Fibroblast of the aortic adventitia (primary cell): ENCODE results near the gene COL8A1. TPM values are rescaled to one million over a fixed set of nuclear protein-coding genes. Genes with fewer than 3 reads are reported as not detected.

Source experiments
- DNase-seq: peaks from one replicate; pipeline ENCODE4 v3.0.0-alpha.2; 2010; ENCODE audit warnings: low read depth
- H3K4me3 ChIP-seq: 2 replicates; pipeline ENCODE4 v1.5.1; 2011; ENCODE audit warnings: low read depth, mild to moderate bottlenecking, control low read depth, low read length, moderate library complexity
- CTCF ChIP-seq: IDR thresholded peaks from 2 replicates; pipeline ENCODE4 v1.5.1; 2011; ENCODE audit warnings: mild to moderate bottlenecking, low read length, control low read depth, inconsistent platforms; ENCODE audit not compliant: insufficient read depth
- total RNA-seq: library from RNA; depleted of rRNA; stranded (reverse); fragments of >200 nt; gene quantifications from 2 replicates; pipeline ENCODE4 v1.2.3, GENCODE V29; 2012; ENCODE audit warnings: low replicate concordance

COL8A1 gene
- total RNA-seq, 1 donor, result 25.1 TPM

DNA sequence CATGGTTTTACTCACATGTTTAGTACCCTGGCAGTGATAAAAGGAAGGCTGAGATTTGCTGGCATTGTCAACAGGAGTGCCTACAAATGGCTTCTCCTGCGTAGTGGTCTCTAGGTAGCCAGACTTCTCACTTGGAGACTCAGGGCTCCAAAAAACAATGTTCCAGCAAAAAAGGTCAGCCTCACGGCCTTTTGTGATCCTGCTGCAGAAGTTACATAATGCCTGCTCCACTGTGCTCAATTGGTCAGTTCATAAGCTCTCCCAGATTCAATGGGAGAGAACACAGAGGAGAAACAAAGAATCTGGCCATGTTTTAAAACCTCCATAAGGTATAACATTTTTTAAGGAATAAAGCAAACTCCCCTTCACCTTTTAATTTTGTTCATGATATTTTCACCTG lies 103.2 kb downstream of the COL8A1 start:
- DNase-seq, result no peak
- no peak for TF ChIP-seq CTCF

GRCh38 chr3:99747915-99748314 lies 109.5 kb downstream of the COL8A1 start:
- peak; percentile 44 for DNase-seq
- H3K4me3 ChIP-seq, result no peak overlapping the region
- peak; percentile 45 for TF ChIP-seq CTCF

More for the DNA sequence above, 103.2 kb downstream of the COL8A1 start:
- no peak overlapping the region for H3K4me3 ChIP-seq

DNA sequence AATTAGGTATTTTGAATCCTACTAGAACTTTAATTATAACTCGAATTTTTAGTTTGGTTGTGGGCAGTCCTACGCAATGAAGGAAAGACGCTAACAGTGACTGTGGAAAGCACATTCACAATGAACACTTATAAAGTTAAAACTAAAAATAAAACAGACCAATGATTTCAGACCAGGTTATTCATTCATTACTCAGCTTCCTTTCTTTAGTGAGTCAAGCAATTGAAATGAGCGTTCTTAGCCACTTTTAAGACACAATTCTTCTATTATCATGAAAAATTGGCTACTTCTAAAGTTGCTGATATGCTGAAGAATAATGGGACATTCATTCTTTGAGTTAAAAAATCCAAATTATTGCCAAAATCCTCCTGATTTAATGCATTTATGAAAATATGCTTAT lies 113.3 kb downstream of the COL8A1 start:
- no peak overlapping the region for H3K4me3 ChIP-seq
- peak; percentile 91 for DNase-seq
- TF ChIP-seq CTCF, result no peak

GRCh38 chr3:99753268-99753975 lies 115.0 kb downstream of the COL8A1 start:
- DNase-seq, result peak; percentile 94
- H3K4me3 ChIP-seq, result no peak overlapping the region
- TF ChIP-seq CTCF, result peak; percentile 81

- H3K4me3 ChIP-seq, result no peak overlapping the region
- peak; percentile 40 for DNase-seq
- no peak for TF ChIP-seq CTCF
Observed at GRCh38 chr3:99755831-99756230, 117.4 kb downstream of the COL8A1 start.

GRCh38 chr3:99757966-99758365 lies 119.6 kb downstream of the COL8A1 start:
- H3K4me3 ChIP-seq, result no peak overlapping the region
- no peak for TF ChIP-seq CTCF
- no peak for DNase-seq

GRCh38 chr3:99758502-99759177 lies 120.2 kb downstream of the COL8A1 start:
- no peak overlapping the region for H3K4me3 ChIP-seq
- no peak for TF ChIP-seq CTCF
- DNase-seq, result no peak
